C4-2B (cell line): Measurements from ENCODE around the gene ENDOU.

Experiments used
- H3K27ac ChIP-seq: fragments of 450-650 bp; 2 replicates; pipeline ENCODE4 v1.5.1; 2017
- CTCF ChIP-seq: fragments of 450-650 bp; conservative IDR thresholded peaks from 2 replicates; pipeline ENCODE4 v1.5.1; 2017; ENCODE audit warnings: mild to moderate bottlenecking
- ZFX ChIP-seq: fragments of 450-650 bp; IDR thresholded peaks from 2 replicates; pipeline ENCODE4 v1.6.1; 2017

The ENDOU gene

GRCh38 chr12:47722941-47723631 is 2.2 kb downstream of the ENDOU start:
- no peak for TF ChIP-seq ZFX
- TF ChIP-seq CTCF = no peak
- 0 out of 2 replicates have a peak overlapping the region, but pooled peaks have one; percentile 11 for H3K27ac ChIP-seq

- 0 out of 2 replicates have a peak overlapping the region, but pooled peaks have one; percentile 11 for H3K27ac ChIP-seq
- no peak for TF ChIP-seq ZFX
- TF ChIP-seq CTCF = no peak
Measured at GRCh38 chr12:47722136-47722834, 3.0 kb downstream of the ENDOU start.

DNA sequence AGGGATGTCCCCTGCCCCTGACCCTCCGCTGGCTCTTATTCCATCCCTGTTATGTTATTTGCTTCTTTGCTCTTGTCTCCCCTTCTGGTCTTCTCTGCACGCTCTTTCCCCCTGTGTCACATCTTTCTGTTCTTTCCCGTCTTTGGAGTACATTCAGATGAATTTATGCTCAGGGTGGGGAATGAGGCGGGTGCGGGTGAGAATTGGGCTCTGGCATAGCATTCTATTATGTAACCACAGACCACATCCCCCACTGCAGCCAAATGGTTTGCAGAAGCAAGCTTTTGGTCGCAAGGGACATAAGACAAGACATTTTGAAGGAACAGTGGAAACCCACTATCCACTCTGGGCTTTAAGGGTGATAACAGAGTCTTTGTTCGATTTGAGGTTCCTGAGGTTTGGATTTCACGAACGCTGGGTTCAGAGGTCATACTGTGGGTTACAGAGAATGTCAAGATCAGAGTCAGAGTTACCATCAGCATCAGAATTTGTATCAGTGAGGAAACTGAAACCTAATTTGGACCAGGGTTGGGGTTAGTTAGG is 3.8 kb downstream of the ENDOU start:
- TF ChIP-seq CTCF (no peak), ZFX (no peak)
- H3K27ac ChIP-seq = no peak overlapping the region

GRCh38 chr12:47718531-47718930 is 6.8 kb downstream of the ENDOU start:
- TF ChIP-seq CTCF = no peak
- TF ChIP-seq ZFX = no peak
- H3K27ac ChIP-seq = no peak overlapping the region

DNA sequence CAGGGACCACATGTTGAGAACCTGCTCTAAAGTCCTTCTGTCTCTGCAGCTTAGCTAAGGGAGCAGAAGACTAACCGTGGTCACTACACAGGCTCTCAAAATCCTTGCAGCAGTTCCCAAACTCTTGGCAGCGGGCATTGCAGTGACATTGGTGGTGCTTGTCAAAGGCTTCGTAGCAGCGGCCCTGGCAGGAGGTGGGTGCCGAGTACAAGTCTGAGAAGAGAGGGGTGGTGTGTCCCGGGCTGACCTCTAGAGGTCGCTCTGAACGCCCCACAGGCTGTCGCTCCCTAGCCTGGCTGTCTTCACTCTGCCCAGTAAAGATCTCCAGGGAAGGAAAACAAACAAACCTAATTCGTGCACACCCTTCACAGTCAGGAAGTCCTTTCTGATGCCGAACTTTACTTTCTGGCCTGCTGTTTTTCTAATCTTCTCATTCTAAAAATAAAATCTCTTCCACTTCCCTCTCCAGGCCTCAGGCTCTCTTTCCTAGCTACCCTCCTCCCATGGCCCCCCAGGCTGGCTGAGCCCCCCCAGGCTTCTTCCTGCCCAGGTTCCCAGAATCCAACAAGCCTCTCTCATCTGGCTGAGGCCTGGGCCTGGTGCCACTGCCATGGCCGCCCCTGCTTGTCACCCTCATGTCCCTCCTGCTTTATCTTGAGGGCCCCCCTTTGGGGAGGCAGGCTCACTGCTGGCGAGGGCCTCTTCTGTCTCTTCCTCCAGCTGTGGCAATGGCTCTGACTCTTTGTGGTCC is 7.7 kb downstream of the ENDOU start:
- peak overlapping the region; percentile 28 for H3K27ac ChIP-seq
- TF ChIP-seq ZFX = no peak
- TF ChIP-seq CTCF = peak; percentile 89

DNA sequence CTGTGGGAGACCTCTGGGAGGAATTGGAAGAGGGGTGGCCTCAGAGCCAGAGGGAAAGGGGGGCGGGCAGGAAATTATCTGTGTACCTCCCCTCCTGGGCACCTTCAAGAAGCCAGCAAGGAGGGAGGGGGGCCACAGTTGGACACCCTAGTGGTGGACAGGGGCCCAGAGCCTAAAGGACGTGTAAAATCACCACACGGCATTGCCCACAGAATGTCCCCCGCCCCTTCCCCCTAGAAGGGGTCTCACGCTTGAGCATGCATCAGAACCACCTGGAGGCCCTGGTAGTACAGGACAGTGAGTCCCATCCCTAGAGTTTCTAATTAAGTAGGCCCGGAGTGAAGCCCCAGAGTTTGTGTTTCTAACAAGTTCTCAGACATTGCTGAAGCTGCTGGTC is 8.2 kb downstream of the ENDOU start:
- H3K27ac ChIP-seq = no peak overlapping the region; the same call in 1 of the 2 replicates
- TF ChIP-seq CTCF (no peak), ZFX (no peak)
